Sigmoid colon (tissue), 7 donors: ENCODE results near the gene MRGPRD. TPM values are rescaled to one million over a fixed set of nuclear protein-coding genes. Genes with fewer than 3 reads are reported as not detected.

ENCODE experiments used
- DNase-seq: peaks from one replicate; pipeline ENCODE4 v3.0.0-alpha.2; 2019
- H3K27ac ChIP-seq, 4 donors: fragments of 200-600 bp; sonication (generic); one replicate each; pipeline ENCODE4 v1.5.1; 2016 to 2019; ENCODE audit warnings: mild to moderate bottlenecking in 1 of 4
- H3K27me3 ChIP-seq, 3 donors: fragments of 200-600 bp; sonication (generic); one replicate each; pipeline ENCODE4 v1.5.1; 2019; ENCODE audit warnings: mild to moderate bottlenecking in 1 of 3
- H3K36me3 ChIP-seq, 4 donors: fragments of 200-600 bp; sonication (generic); one replicate each; pipeline ENCODE4 v1.5.1; 2016 to 2019
- H3K4me1 ChIP-seq, 4 donors: fragments of 200-600 bp; sonication (generic); one replicate each; pipeline ENCODE4 v1.5.1; 2017 to 2019
- H3K4me3 ChIP-seq, 4 donors: fragments of 200-600 bp; sonication (generic); one replicate each; pipeline ENCODE4 v1.5.1; 2017 to 2019; ENCODE audit warnings: mild to moderate bottlenecking in 2 of 4, moderate library complexity in 1 of 4
- H3K9me3 ChIP-seq, 4 donors: fragments of 200-600 bp in 3 of 4; sonication (generic) in 3 of 4; one replicate each; pipeline versions ENCODE4 v1.5.1 to v1.6.1; 2013 to 2019
- EP300 ChIP-seq, 4 donors: sonication (generic); formaldehyde crosslinking; IDR thresholded peaks; one replicate each; pipeline ENCODE4 v1.6.1; 2017; ENCODE audit warnings: antibody characterized with exemption in 4 of 4
- POLR2A ChIP-seq, 2 donors: fragments of 450-650 bp; IDR thresholded peaks; one replicate each; pipeline ENCODE4 v1.6.1; 2016; ENCODE audit warnings: antibody characterized with exemption in 2 of 2, mild to moderate bottlenecking in 2 of 2, moderate library complexity in 2 of 2
- POLR2AphosphoS5 ChIP-seq, 4 donors: sonication (generic); formaldehyde crosslinking; IDR thresholded peaks; one replicate each; pipeline ENCODE4 v1.6.1; 2017; ENCODE audit warnings: antibody characterized with exemption in 4 of 4
- WGBS, 2 donors: extraction: QIAGEN DNeasy Blood & Tissue Kit; methylation state at CpG; one replicate each; pipeline ENCODE4 v1.1.7; 2013; 5-methylcytosine and 5-hydroxymethylcytosine counted together
- intact Hi-C: fragments of 100-400 bp; cut with DNase I; formaldehyde crosslinking; loops from one replicate; pipeline ENCODE4 v1.15.1; 2023
- polyA plus RNA-seq, 3 donors: library from polyadenylated mRNA; stranded (reverse); fragments of 200-250 nt; gene quantifications; one replicate each; pipeline ENCODE4 v1.2.3, GENCODE V29; 2013
- total RNA-seq, 4 donors: library from RNA; depleted of rRNA; stranded (reverse); fragments of >200 nt; gene quantifications; one replicate each; pipeline ENCODE4 v1.1.0, GENCODE V29; 2016
- TF ChIP-seq, protein P1 (sequence below), 4 experiments: fragments of 450-650 bp in 3 of 4; fragments of 200-600 bp in 1 of 4; IDR thresholded peaks; one replicate each; pipeline ENCODE4 v1.5.1; 2016 to 2019; ENCODE audit warnings: antibody characterized with exemption in 4 of 4, mild to moderate bottlenecking in 3 of 4, moderate library complexity in 2 of 4
- donor health status: healthy with polysubstance abuse.
- donor health status: Bipolar disorder and iron deficiency.
- donor health status: healthy.

MRGPRD gene
- total and polyA plus RNA-seq, 7 donors: 1.9 to 2.2 (median 2.1) TPM; not detected in 4

DNA sequence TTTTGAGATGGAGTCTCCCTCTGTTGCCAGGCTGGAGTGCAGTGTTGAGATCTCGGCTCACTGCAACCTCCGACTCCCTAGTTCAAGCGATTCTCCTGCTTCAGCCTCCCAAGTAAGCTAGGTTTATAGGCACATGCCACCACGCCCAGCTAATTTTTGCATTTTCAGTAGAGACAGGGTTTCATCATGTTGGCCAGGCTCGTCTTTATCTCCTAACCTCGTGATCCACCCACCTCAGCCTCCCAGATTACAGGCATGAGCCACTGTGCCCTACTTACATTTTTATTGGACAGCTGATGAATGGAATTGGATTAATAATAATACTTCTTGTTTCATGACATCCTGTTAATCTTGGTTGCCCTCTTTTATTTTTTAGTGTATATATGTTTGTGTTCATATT, 3.0 kb upstream of the MRGPRD start:
- Histone ChIP-seq H3K9me3 (peaks cover 0 to 3% (median 0%) of the 10 kb centered on the region in 4 donors), H3K4me1 (no peaks in the 10 kb centered on the region), H3K27me3 (no peaks in the 10 kb centered on the region), H3K27ac (no peak overlapping the region), H3K36me3 (no peaks in the 10 kb centered on the region), H3K4me3 (no peak overlapping the region)
- intact Hi-C loops: no loop called here
- DNase-seq: no peak
- no peak for TF ChIP-seq POLR2AphosphoS5 (IDR thresholded peaks at IDR 0.05)
- TF ChIP-seq POLR2A (IDR thresholded peaks at IDR 0.05): no peak
- TF ChIP-seq, protein P1, sequence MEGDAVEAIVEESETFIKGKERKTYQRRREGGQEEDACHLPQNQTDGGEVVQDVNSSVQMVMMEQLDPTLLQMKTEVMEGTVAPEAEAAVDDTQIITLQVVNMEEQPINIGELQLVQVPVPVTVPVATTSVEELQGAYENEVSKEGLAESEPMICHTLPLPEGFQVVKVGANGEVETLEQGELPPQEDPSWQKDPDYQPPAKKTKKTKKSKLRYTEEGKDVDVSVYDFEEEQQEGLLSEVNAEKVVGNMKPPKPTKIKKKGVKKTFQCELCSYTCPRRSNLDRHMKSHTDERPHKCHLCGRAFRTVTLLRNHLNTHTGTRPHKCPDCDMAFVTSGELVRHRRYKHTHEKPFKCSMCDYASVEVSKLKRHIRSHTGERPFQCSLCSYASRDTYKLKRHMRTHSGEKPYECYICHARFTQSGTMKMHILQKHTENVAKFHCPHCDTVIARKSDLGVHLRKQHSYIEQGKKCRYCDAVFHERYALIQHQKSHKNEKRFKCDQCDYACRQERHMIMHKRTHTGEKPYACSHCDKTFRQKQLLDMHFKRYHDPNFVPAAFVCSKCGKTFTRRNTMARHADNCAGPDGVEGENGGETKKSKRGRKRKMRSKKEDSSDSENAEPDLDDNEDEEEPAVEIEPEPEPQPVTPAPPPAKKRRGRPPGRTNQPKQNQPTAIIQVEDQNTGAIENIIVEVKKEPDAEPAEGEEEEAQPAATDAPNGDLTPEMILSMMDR (IDR thresholded peaks at IDR 0.05): no peak
- no peak for TF ChIP-seq EP300 (IDR thresholded peaks at IDR 0.05)
- 44 to 81% methylated on average over 6 of the region's 6 CpGs for WGBS, 2 donors

DNA sequence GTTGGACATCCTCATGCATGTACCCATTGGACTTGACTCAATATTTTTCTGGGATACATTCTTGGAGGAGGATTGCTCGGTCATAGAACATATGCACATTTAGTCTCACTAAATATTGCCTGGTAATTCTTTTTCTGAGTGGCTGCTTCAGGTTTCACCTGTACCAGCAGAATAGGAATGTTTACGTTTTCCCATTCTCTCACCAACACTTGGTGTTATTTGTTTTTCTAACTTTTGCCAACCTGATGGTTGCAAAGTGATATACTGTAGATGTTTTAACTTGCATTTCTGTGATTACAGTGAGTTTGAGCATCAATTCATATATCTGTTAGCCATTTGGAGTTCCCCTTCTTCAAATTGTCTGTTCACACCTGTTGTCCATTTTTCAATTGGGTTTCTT, 1.3 kb upstream of the MRGPRD start:
- no peak for TF ChIP-seq POLR2AphosphoS5 (IDR thresholded peaks at IDR 0.05)
- TF ChIP-seq EP300 (IDR thresholded peaks at IDR 0.05): no peak
- 90 to 94% methylated on average over 2 of the region's 2 CpGs for WGBS, 2 donors
- H3K4me3 ChIP-seq: no peak overlapping the region
- no peaks in the 10 kb centered on the region for H3K27me3 ChIP-seq
- no peaks in the 10 kb centered on the region for H3K4me1 ChIP-seq
- no peaks in the 10 kb centered on the region for H3K36me3 ChIP-seq
- H3K27ac ChIP-seq: no peak overlapping the region
- intact Hi-C loops: no loop called here
- peaks cover 0 to 3% (median 0%) of the 10 kb centered on the region in 4 donors for H3K9me3 ChIP-seq
- DNase-seq: no peak

DNA sequence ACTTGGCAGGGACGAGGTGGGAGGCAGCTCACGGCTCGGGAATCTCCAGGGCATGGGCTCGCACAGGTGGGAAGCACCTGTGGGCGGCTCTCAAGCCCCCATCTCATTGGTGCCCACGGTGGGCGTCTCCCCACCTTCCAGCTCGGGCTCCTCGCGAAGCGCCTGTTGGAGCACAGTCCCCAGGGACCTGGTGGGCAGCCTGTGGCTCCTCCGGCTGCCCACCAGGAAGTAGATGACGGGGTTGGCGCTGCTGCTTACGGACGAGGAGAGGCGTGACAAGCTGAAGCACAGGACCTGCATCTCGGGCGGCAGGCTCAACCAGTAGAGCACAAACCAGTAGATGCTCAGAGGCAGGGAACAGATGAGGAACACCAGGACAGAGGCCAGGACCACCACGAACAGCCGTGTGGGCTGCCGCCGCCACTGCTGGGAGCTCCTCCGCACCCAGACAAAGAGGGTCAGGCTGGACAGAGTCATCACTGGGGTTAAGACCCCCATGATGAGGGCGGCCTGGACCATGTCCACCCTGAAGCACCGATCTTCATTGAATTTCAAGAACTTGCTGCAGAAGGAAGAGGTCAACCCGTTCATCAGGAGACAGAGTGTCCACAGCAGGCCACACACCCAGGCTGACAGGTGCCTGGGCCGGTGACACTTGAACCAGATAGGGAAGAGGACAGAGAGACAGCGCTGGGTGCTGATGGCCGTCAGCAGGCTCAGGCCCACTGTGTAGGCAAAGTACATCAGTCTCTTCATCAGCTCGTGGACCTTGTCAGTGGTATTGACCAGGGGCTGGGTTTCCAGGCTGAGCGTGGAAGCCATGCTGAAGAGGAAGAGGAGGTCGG, 633 bp downstream of the MRGPRD start:
- Histone ChIP-seq H3K36me3 (no peaks in the 10 kb centered on the region), H3K9me3 (no peaks in the 10 kb centered on the region), H3K4me3 (no peak overlapping the region), H3K4me1 (no peaks in the 10 kb centered on the region), H3K27me3 (no peaks in the 10 kb centered on the region), H3K27ac (no peak overlapping the region)
- DNase-seq: peak; percentile 58
- intact Hi-C loops: no loop called here
- WGBS, 2 donors: 82 to 84% methylated on average over 33 of the region's 33 CpGs
- TF ChIP-seq EP300 (IDR thresholded peaks at IDR 0.05) (no peak), POLR2AphosphoS5 (IDR thresholded peaks at IDR 0.05) (no peak), POLR2A (IDR thresholded peaks at IDR 0.05) (no peak)
- TF ChIP-seq, protein P1 (IDR thresholded peaks at IDR 0.05): no peak

DNA sequence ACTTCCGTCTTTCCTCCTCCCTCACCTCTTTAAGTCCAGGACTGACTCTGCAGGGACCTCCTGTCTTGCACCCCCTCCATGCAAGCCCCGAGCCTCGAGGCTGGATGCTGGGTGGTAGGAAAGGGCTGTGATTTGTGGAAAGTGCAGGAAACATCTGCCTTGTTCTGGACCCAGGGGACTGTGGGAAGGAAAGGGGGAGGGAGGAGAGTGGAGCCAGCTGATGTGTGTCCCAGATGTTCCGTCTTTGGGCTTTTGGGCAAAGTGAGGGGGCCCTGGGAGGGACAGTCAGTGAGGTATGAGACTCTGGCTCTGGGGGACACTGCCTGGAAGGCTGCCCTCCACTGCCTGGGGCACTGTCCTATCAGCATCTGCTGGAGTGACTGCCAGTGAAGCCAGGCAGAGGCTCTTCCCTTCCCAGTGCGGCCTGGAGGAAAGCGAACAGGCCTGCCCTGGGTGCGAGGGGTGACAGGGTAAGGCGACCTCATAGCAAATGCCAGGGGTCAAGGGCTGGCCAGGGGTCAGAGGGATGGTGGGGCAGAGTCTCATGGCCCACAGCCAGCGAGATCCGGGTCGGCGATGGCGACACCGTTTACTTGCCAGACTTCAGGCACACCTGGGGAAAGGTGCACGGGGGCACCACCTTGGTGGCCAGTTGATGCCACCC, 1.7 kb downstream of the MRGPRD start:
- DNase-seq: peak; percentile 55
- Histone ChIP-seq H3K27ac (no peak overlapping the region), H3K4me1 (no peaks in the 10 kb centered on the region), H3K36me3 (no peaks in the 10 kb centered on the region), H3K27me3 (no peaks in the 10 kb centered on the region), H3K4me3 (no peak overlapping the region), H3K9me3 (no peaks in the 10 kb centered on the region)
- intact Hi-C loops: no loop called here
- no peak for TF ChIP-seq EP300 (IDR thresholded peaks at IDR 0.05)
- no peak for TF ChIP-seq POLR2A (IDR thresholded peaks at IDR 0.05)
- TF ChIP-seq POLR2AphosphoS5 (IDR thresholded peaks at IDR 0.05): no peak
- TF ChIP-seq, protein P1 (IDR thresholded peaks at IDR 0.05): no peak
- WGBS, 2 donors: 58 to 70% methylated on average over 15 of the region's 15 CpGs

DNA sequence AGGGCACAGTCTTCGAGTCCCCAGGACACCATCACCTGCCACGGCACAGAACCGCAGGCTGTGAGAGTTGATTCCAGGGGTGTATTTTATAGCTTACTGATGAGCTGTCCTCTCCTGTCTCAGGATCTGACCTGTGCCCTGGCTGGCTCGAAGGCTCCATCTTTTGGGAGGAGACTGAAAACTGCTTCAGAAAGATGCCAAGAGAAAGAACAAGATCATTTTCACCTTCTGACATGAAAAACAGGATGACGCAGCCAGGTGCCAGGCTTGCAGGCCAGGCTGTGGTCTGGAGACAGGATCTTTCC, 2.2 kb downstream of the MRGPRD start:
- Histone ChIP-seq H3K36me3 (no peaks in the 10 kb centered on the region), H3K27me3 (no peaks in the 10 kb centered on the region), H3K4me3 (no peak overlapping the region), H3K4me1 (peaks cover 0 to 2% (median under 1%) of the 10 kb centered on the region in 4 donors), H3K9me3 (no peaks in the 10 kb centered on the region), H3K27ac (no peak overlapping the region)
- 49 to 58% methylated on average over 5 of the region's 5 CpGs for WGBS, 2 donors
- intact Hi-C loops: no loop called here
- TF ChIP-seq, protein P1 (IDR thresholded peaks at IDR 0.05): no peak
- no peak for TF ChIP-seq EP300 (IDR thresholded peaks at IDR 0.05)
- TF ChIP-seq POLR2A (IDR thresholded peaks at IDR 0.05): no peak
- no peak for TF ChIP-seq POLR2AphosphoS5 (IDR thresholded peaks at IDR 0.05)
- peak; percentile 17 for DNase-seq
